CD4-positive, alpha-beta T cell treated with Interleukin-15 for 4 hours (primary cell): Measurements from ENCODE around the gene ELL.
A peak's percentile ranks its signal among the peaks of the same experiment; 100 is the strongest.

Experiments used
- DNase-seq: peaks from one replicate; pipeline ENCODE4 v3.0.0-alpha.2; 2020; ENCODE audit warnings: low spot score

The ELL gene

GRCh38 chr19:18488838-18489626 is 32.8 kb downstream of the ELL start:
- DNase-seq: no peak

DNA sequence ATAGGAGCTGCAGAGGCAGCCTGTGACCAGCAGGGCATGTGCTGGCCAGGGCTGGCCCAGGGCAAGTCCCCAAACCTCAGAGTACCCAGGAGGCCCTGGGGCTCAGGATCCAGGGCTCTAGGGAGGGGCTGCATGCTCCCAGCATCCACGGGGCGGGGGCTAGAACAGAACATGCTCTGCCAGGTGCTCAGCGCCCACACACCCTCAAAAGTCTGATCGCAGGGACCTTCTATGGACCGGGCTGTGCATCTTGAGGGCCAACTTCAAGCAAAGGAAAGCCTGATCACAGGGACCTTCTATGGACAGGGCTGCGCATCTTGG is 33.5 kb downstream of the ELL start:
- DNase-seq: no peak

DNA sequence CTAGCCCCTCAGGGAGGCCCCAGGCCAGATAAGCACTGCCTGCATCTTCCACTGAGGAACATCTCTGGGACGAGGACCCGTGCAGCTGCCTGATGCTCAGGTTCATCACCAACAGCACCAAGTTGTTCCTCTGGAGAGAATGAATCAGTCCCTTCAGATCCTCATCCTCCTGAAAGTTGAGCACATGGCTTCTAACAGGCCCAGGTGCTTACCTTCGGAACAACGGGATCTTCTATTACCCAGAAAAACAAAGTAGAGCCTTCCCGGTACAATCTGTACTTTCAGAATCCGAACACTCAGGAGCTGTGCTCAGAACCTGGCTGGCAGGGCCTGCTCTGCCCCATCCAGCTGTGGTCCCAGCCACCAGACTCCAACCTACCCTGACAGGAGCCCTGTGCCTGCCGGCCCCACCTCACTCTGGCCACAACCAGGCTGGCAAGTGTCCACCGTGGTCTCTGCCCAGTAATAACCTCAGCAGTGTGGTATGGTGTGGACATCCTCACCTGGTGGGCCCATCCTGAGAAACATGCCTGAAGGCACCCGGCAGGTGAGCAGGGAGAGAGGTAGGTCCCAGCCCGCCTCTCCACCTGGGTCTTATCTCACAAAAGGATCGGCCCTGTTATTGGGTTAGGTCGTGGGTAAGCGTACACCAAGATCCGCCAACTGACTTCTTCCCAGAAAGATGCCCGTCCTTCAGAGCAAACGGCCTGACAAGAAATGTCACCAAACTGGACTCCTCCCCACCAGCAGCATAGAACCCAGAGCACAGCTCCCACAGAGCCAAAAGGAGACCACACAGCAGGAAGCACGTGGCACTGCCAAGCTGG is 34.1 kb downstream of the ELL start:
- DNase-seq: no peak

DNA sequence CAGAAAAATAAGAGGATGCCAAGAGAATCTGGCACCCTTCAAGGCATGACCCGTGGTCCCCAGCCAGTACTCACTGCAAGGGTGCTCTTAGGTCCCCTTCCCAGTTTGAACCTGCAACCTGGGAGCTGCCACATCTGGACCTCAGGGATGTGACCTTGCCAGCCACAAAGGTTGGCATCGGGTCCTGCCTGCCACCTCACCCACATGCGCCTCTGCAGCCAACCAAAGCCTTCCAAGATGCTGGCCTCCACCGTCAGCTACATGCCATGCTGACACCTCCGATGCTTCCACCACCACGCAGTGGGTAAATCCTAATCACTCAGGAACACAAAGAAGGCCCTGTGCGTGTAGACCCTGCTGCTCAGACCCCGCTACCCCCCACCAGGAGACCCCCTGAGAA is 35.1 kb downstream of the ELL start:
- DNase-seq: no peak

DNA sequence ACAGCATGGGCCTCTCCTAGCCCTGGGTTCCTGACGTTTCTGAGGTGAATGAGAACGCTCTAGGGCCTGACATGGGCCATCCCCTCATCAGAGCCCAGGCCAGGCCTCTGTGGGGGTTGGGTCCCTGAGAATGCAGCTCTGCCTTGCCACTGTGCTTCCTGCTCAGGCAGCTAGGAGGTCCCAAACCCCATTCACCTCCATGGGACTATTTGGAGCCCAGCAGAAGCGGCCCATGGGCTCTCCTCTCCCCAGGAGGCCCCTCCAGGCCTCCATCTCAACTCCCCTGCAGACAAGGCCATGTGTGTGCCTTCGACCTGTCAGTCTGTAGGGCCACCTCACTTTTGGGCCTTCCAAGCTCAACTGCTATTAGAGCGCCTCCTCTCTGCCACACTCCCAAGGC is 36.9 kb downstream of the ELL start:
- DNase-seq: no peak

DNA sequence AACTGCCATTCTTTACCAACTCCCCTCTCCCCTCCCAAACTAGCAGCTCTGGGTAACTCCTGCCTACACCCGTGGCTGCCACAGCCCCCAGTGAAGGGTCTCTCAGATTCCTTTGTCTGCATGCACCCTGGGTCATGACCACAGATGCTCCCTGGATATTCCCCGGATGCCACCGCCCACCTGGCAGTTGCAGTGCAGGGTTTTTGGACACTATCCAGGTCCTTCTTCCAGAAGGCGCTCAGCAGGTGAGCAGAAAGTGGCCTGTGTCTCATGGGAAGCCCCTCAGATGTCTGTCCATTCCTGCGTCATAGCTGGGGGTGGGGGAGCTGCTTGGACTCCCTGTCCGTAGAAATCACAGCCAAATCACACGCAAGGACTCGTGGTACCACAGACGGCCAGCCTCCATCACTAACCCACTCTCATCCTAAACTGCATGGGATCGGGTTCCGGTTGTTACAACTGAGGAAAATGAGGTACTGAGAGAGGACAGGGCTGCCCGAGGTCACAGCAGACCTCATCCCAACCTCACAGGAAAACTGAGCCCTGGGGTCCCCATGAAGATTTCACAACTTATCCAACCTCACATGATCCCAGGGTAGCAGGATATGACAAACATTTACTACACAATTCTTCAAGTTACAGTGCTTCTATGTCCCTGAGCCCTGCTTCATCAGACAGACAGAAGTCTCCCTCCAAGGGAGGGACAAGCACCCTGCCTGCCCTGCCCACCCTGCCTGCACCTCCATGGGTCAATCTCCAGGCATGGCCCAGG is 38.6 kb downstream of the ELL start:
- DNase-seq: no peak

DNA sequence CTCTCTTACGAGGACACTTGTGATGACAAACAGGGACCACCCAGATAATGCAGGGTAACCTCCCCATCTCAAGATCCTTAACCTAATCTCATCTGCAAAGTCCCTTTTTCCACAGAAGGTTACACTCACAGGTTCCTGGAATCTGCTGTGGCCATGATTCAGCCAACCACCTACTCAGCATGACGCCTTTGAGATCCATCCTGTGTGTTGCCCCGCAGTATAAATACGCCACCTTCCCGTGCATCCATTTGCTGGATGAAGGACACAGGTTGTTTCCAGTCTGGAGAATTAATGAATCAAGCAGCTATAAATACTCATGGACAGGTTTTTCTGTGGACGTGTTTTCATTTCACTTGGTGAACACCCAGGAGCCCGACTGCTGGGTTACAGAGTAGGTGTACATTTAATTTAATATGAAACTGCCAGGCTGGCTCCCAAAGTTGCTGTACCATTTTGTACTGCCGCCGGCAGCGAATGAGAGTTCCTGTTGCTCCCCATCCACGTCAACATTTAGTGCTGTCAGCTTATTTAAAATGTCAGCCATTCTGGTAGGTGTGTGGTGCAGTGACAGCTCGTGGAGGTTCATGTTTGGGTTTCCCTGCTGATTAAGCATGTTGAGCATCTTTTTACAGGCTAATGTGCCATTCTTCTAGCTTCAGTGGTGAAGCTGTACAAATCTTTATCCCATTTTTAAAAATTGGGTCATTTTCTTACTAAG is 40.2 kb downstream of the ELL start:
- no peak for DNase-seq

DNA sequence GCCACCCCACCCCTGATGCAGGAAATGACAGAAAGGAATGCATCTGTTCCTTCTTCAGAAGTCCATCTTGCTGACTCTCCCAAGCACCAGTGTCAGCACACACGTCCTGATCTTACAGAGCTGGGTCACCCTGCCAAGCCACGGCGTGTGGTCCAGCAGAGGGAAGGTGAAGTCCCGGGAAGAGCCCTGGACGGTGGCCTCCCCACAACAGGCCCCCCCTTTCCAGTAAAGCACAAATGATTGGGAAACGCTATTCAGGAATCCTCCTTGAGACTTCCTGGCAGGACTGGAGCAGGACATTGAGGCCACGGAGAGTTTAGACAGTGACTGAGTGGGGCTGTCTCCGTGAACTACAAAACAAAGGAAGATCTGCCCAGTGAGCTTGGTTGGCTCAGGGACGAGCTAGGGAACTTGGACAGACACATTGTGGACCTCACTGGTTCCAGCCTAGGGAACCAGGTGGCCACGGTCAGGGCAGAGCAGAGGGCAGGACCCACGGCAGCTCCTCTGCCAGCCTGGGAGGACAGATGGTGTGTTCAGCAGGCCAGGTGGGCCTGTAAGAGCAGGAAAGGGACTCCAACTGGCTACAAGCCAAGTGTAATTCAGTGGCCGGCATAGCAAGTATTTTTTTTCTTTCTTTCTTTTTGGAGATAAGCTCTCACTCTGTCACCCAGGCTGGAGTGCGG is 41.7 kb downstream of the ELL start:
- no peak for DNase-seq

DNA sequence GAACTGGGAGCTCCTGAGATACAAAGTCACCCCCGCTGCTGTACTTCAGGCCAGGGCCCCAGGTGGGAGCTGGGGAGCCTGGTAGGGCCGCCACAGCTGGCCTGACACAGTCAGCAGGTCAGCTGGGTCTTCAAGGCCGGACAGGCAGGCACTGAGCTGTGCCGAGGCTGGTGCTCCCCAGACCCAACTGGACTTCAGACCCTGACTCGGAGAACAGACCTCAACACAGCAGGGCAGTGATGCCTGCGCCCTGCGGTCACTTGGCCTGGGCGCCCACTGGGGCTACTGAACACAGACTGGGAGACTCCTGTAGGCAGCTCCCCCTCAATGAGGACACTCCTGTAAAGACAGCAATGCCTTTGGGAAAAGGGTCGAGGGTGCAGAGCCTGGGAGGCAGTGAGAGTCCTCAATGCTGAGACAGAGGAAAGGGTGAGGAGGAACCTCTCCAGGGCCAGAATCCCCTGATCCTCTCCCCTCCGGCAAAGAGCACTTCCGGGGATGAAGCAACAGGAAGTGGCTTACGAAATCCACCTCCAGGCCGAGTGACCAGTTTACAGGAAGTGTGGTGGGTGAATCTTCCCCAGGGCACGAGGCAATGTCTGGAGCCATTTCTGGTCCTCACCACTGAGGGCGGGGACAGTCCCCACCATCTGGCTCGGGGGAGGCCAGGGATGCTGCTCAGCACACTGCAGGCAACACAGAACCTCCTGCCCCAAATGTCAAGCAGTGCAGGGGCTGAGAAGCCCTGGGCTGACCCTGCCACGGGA is 43.1 kb downstream of the ELL start:
- DNase-seq: peak; percentile 52

DNA sequence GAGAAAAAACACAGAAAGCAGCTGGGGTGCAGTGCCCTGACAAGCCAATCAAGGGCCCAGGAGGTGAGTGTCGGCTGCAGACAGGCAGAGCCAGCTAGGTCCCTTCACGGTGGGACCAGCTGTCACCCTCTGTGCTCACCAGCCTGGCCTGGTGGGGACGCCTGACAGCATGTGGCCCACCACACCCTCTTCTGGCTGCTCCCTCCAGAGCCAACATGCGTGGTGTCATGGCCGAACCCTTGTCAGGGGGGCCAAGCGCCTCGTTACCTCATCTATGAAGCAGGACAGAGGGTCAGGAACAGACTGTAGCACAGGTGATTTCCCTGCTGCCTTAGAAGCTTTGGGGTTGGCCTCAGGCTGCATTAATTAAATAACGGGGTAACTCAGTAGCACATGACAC is 43.9 kb downstream of the ELL start:
- DNase-seq: no peak

- peak; percentile 24 for DNase-seq
Measured at GRCh38 chr19:18477042-18477779, 44.7 kb downstream of the ELL start.

DNA sequence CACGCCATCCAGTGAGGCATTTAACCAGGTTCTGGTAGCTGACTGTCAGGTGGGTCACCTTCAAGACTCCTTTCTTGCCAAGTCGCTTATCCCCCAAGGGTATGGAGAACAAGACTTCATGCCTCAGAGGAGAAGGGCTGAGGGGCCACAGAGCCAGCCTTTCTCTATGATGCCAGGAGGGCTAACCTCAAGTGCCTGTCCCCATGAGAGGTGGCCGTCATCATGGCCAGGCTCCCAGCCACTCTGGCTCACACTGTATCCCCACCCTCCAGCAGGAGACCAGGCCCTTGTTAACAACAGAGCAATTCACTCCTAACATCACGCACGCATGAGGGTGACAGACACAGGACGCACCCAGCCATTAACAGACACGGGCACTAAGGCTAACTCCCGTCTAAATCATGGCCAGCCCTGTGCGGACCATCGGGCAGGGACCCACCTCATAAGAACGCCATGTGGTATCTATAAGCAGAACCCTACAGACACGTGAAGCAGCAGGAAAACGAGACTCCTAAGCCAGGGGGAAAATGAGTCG is 45.3 kb downstream of the ELL start:
- DNase-seq: no peak

DNA sequence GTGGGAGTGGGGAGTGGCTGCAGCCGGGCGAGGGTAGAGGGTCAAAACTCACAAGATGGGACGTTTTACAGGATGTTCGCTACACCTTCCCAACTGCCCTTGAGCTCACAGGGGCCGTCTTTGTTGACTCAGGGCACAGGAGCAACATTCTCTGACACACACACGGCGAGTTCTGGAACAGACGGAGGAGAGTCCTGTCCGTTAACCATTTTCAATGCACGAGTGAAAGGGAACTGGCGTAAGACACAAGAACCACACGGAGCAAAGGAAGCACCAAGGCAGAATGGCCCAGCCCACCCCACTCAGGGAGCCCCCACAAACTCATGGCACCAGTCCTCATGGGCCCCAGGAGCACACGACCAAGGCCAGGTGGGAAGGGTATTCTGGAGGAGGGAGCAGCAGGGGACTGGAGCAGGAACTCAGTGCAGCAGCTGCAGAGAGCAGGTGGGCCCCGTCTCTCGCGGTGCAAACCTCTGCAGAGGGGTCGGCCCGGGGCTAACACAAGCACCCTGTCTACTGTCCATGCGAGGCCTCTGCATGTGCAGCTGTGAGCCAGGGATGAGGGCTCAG is 46.0 kb downstream of the ELL start:
- DNase-seq: no peak

DNA sequence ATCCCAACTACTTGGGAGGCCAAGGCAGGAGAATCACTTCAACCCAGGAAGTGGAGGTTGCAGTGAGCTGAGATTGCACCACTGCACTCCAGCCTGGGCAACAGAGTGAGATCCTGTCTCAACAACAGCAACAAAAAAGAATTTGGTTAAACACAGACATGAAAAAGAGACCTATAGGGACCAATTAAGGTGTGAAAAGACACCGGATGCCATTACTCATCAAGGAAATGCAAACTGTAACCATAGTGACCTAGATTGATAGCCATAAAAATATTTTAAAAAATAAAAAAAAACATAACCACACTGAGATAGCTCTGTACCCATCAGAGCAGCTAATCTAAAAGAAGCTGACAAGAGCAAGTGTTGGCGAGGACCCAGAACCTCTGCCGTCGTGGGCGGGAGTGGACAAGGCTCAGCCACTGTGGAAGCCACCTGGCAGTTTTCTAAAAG is 46.8 kb downstream of the ELL start:
- peak; percentile 81 for DNase-seq

- no peak for DNase-seq
Measured at GRCh38 chr19:18474366-18474887, 47.4 kb downstream of the ELL start.

DNA sequence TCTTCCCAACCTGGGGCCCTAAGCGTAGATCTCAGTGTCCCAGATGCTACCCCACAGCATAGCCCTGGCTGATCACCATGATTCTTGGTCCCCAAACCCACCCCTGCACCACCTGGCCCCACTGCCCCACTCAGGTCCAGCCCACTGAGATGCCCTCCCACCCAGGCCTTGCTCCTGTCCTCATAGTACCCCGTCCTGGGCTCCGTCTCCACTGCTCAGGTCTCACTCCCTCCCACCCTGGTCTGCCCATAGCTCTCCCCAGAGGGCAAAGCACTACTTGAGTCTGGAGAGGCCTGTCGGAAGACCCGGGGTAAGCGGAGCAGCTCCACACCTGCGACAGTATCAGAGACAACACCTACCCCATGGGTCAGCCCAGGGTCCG is 48.2 kb downstream of the ELL start:
- DNase-seq: no peak

DNA sequence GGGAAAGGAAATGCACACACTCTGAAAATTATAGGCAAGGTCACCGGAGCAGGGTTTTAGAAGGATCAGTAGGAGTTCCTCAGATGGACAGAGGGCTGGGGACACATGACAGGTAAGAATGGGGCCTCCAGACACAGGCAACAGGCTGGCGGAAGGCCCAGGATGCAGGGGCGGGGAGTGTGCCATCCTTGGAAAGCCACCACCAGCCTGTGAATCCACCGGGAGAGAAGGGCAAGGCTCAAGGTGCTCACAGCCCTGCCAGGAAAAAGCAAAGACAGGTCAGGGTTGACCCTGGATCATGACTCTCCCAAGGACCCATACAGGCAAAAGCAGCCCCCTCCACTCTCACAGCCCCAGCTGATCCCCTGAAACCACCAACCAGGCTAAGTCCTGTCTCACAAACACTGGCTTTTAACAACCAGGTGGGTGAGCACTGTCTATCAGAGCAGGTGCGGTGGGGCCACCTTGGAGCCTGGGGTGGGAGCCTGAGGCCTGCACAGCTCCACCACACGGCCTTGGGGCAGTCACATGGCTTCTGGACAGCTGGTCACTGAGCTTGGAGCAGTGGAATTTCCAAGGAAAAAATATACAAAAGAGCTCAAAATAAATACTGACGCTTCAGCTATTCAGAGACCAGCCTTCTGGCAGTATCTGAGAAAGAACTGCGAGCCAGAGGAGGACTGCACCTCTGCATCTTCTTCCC is 48.7 kb downstream of the ELL start:
- DNase-seq: no peak

DNA sequence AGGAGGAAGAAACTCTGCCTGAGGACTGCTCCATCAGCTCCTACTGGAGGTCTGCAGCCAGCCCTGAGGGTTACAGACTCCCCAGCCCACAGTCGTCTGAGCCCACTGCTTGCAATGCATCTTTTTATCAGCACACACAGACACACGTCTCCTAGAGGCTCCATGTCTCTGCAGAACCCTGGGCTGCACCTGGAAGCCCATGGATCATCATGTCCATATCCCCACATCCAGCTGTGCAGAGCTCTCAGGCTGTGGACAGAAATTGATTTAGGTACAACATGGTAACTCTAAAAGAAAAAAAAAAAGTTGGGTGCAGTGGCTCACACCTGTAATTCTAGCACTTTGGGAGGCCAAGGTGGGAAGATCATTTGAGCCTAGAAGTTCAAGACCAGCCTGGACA is 51.1 kb downstream of the ELL start:
- DNase-seq: no peak
